ENCODE data around the gene P2RY10. TPM values are rescaled to one million over a fixed set of nuclear protein-coding genes. Genes with fewer than 3 reads are reported as not detected.

P2RY10 gene
- polyA plus RNA-seq, 2 of the 4 experiments (the other 2 are of a cell fraction) = not detected

DNA sequence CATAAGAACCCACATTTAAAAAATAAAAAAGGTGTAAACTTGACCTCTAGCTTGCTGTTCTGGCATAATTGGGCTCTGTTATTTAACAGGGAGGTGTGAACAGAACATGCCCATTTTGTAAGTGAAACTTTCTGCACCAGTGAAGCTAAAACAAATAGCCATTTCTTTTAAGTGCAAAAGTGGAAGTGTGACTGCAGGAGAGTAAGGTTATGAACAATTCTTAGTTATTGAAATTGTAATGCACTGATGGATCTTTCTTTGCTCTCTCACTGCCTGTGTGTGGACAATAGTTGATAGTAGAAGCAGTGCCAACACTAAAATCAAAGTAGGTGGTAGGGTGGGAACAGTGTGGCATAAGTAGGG is 12.6 kb downstream of the P2RY10 start:
- no peaks in the 10 kb centered on the region for H3K9me3 ChIP-seq

DNA sequence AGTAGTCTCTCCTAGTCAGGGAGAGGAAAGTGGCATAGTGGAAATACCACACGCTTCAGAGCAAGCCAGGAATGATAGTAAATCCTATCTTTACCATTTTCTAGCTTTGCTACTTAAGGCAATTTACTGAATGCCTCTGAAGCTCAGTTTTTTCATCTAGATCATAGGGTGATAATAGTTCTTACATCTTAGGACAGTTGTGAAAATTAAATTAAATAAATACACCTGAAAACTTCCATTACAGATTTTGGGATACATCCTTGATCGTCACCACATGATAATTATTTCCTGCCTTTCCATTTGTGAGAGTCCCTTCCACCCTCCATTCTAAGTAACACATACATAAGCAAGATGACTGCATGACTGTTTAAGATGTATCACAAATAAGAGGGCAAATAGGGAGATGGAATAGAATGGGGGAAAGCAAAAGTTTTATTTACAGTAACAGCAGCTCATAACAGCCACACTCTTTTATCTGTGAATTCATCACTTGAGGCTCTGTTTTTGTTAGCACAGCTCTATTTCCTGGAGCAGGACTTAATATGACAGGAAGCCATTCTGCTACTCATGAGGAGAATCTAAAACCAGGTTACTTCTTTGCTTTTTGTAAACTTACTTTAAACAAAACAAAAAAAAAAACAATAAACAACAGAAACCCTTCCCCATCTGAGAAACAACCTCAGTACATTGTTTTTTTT is 13.4 kb downstream of the P2RY10 start:
- Histone ChIP-seq H3K9me3 (no peaks in the 10 kb centered on the region), H3K4me1 (no peaks in the 10 kb centered on the region), H3K27ac (no peak overlapping the region), H3K4me2 (no peak overlapping the region), H3K4me3 (no peak overlapping the region)
- peak; percentile 13 for FAIRE-seq
- TF ChIP-seq SMC3 (IDR thresholded peaks at IDR 0.05) (no peak), HOXA7 (CRISPR knock-in tag; IDR thresholded peaks at IDR 0.05) (no peak), FOSB (CRISPR knock-in tag; IDR thresholded peaks at IDR 0.05) (no peak), TFCP2L1 (CRISPR knock-in tag; IDR thresholded peaks at IDR 0.05) (no peak), RAD21 (conservative IDR thresholded peaks at IDR 0.05 in 1 of 2, IDR thresholded peaks at IDR 0.05 in 1 of 2) (no peak), NFE2L2 (conservative IDR thresholded peaks at IDR 0.05; ENCODE audit: low read length) (no peak)
- TF ChIP-seq, protein P1, sequence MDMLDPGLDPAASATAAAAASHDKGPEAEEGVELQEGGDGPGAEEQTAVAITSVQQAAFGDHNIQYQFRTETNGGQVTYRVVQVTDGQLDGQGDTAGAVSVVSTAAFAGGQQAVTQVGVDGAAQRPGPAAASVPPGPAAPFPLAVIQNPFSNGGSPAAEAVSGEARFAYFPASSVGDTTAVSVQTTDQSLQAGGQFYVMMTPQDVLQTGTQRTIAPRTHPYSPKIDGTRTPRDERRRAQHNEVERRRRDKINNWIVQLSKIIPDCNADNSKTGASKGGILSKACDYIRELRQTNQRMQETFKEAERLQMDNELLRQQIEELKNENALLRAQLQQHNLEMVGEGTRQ (IDR thresholded peaks at IDR 0.05) = no peak
- TF ChIP-seq, protein P2, sequence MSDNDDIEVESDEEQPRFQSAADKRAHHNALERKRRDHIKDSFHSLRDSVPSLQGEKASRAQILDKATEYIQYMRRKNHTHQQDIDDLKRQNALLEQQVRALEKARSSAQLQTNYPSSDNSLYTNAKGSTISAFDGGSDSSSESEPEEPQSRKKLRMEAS (IDR thresholded peaks at IDR 0.05) = no peak
- 3% methylated on average over 2 of the region's 2 CpGs for WGBS (ENCODE audit: missing lambda C conversion rate)
- CTCF ChIA-PET = no interaction called here
- DNase-seq (ENCODE audit: low read depth in 1 of 2, low spot score in 1 of 2) = no peak
- POLR2A ChIA-PET = no interaction called here
- no peak for ATAC-seq

More for the DNA sequence above, 12.6 kb downstream of the P2RY10 start:
- ChIA-PET CTCF (no interaction called here), POLR2A (no interaction called here)
- no peak for DNase-seq (ENCODE audit: low read depth in 1 of 2, low spot score in 1 of 2)
- ATAC-seq = no peak
- Histone ChIP-seq H3K27ac (no peak overlapping the region), H3K4me3 (no peak overlapping the region), H3K4me2 (no peak overlapping the region), H3K4me1 (no peaks in the 10 kb centered on the region)
- FAIRE-seq = no peak
- TF ChIP-seq, protein P3, sequence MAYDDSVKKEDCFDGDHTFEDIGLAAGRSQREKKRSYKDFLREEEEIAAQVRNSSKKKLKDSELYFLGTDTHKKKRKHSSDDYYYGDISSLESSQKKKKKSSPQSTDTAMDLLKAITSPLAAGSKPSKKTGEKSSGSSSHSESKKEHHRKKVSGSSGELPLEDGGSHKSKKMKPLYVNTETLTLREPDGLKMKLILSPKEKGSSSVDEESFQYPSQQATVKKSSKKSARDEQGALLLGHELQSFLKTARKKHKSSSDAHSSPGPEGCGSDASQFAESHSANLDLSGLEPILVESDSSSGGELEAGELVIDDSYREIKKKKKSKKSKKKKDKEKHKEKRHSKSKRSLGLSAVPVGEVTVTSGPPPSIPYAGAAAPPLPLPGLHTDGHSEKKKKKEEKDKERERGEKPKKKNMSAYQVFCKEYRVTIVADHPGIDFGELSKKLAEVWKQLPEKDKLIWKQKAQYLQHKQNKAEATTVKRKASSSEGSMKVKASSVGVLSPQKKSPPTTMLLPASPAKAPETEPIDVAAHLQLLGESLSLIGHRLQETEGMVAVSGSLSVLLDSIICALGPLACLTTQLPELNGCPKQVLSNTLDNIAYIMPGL (CRISPR knock-in tag; IDR thresholded peaks at IDR 0.05; ENCODE audit: borderline replicate concordance) = no peak
- TF ChIP-seq EP300 (IDR thresholded peaks at IDR 0.05) (no peak), RNF2 (IDR thresholded peaks at IDR 0.05; ENCODE audit: borderline replicate concordance, low read depth) (no peak)
- TF ChIP-seq, protein P4, sequence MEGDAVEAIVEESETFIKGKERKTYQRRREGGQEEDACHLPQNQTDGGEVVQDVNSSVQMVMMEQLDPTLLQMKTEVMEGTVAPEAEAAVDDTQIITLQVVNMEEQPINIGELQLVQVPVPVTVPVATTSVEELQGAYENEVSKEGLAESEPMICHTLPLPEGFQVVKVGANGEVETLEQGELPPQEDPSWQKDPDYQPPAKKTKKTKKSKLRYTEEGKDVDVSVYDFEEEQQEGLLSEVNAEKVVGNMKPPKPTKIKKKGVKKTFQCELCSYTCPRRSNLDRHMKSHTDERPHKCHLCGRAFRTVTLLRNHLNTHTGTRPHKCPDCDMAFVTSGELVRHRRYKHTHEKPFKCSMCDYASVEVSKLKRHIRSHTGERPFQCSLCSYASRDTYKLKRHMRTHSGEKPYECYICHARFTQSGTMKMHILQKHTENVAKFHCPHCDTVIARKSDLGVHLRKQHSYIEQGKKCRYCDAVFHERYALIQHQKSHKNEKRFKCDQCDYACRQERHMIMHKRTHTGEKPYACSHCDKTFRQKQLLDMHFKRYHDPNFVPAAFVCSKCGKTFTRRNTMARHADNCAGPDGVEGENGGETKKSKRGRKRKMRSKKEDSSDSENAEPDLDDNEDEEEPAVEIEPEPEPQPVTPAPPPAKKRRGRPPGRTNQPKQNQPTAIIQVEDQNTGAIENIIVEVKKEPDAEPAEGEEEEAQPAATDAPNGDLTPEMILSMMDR (IDR thresholded peaks at IDR 0.05) = no peak
- TF ChIP-seq, protein P5, sequence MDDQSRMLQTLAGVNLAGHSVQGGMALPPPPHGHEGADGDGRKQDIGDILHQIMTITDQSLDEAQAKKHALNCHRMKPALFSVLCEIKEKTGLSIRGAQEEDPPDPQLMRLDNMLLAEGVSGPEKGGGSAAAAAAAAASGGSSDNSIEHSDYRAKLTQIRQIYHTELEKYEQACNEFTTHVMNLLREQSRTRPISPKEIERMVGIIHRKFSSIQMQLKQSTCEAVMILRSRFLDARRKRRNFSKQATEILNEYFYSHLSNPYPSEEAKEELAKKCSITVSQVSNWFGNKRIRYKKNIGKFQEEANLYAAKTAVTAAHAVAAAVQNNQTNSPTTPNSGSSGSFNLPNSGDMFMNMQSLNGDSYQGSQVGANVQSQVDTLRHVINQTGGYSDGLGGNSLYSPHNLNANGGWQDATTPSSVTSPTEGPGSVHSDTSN (IDR thresholded peaks at IDR 0.05) = no peak

DNA sequence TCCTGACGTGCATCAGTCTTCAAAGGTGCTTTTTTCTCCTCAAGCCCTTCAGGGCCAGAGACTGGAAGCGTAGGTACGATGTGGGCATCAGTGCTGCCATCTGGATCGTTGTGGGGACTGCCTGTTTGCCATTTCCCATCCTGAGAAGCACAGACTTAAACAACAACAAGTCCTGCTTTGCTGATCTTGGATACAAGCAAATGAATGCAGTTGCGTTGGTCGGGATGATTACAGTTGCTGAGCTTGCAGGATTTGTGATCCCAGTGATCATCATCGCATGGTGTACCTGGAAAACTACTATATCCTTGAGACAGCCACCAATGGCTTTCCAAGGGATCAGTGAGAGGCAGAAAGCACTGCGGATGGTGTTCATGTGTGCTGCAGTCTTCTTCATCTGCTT is 15.7 kb downstream of the P2RY10 start:
- 4% methylated on average over 6 of the region's 8 CpGs for WGBS (ENCODE audit: missing lambda C conversion rate)
- no peak for DNase-seq (ENCODE audit: low read depth in 1 of 2, low spot score in 1 of 2)
- no peak overlapping the region for H3K4me3 ChIP-seq
- POLR2A ChIA-PET = no interaction called here
- no peak for FAIRE-seq
- H3K27ac ChIP-seq = no peak overlapping the region
- no peaks in the 10 kb centered on the region for H3K4me1 ChIP-seq
- no peak for ATAC-seq
- CTCF ChIA-PET = no interaction called here
- H3K4me2 ChIP-seq = no peak overlapping the region
- no peaks in the 10 kb centered on the region for H3K9me3 ChIP-seq
- TF ChIP-seq CHD2 (IDR thresholded peaks at IDR 0.05; ENCODE audit: low read length, partially characterized antibody) (no peak), TP53 (CRISPR knock-in tag; IDR thresholded peaks at IDR 0.05) (no peak), RARB (CRISPR knock-in tag; IDR thresholded peaks at IDR 0.05) (no peak), ZSCAN20 (CRISPR knock-in tag; IDR thresholded peaks at IDR 0.05) (no peak), CEBPB (IDR thresholded peaks at IDR 0.05) (no peak), NR3C1 (IDR thresholded peaks at IDR 0.05) (no peak), RNF2 (IDR thresholded peaks at IDR 0.05; ENCODE audit: borderline replicate concordance, low read depth) (no peak), CHD4 (IDR thresholded peaks at IDR 0.05; ENCODE audit: borderline replicate concordance) (no peak)
- TF ChIP-seq, protein P4 (IDR thresholded peaks at IDR 0.05) = no peak
- TF ChIP-seq, protein P1 (IDR thresholded peaks at IDR 0.05) = no peak
- TF ChIP-seq, protein P5 (IDR thresholded peaks at IDR 0.05) = no peak
